ENCODE data around the gene CAMKK2. TPM values are rescaled to one million over a fixed set of nuclear protein-coding genes. Genes with fewer than 3 reads are reported as not detected.

Gene CAMKK2
- total and polyA plus RNA-seq, 9 of the 15 experiments (the other 6 are each of a cell fraction or from before 2014, with no cell fraction given) = 4.3 to 32.0 (median 18.2) TPM

GRCh38 chr12:121290410-121290809, 6.1 kb downstream of the CAMKK2 start:
- H3K9me3 ChIP-seq (replicated peaks; ENCODE audit: control insufficient read depth, insufficient read depth, low read depth, low read length) = no peaks in the 10 kb centered on the region
- TF ChIP-seq ZNF121 (CRISPR knock-in tag; conservative IDR thresholded peaks at IDR 0.05) = peak; percentile 76
- TF ChIP-seq ZFP36 (IDR thresholded peaks at IDR 0.05; ENCODE audit: low read depth, low read length, partially characterized antibody) = no peak
- in situ Hi-C loops (cut with MboI) (no loop called here), intact Hi-C loops (cut with micrococcal nuclease) (no loop called here)
- no peak for FAIRE-seq
- no peak overlapping the region for H3K4me3 ChIP-seq
- ChIA-PET POLR2A (interaction anchor here (0.9 kb wide), 1 partner anchor 11 kb away, joined by 3 read pairs; no protein-coding TSS in a partner anchor), CTCF (ENCODE audit: low intra/inter-chr PET ratio) (no interaction called here)
- no peaks in the 10 kb centered on the region for H3K27me3 ChIP-seq (ENCODE audit: control insufficient read depth in 2 of 2, insufficient read depth in 2 of 2, low read length in 2 of 2)
- no TSS peak for BruUV-seq (replicated peaks)
- H4K20me1 ChIP-seq (replicated peaks; ENCODE audit: control insufficient read depth, insufficient read depth, low read length) = peaks cover 10% of the 10 kb centered on the region; the same call in 1 of the 2 replicates
- no peak overlapping the region for H2AFZ ChIP-seq (ENCODE audit: low read depth, low read length)
- ATAC-seq = no peak
- WGBS (ENCODE audit: insufficient coverage, low coverage, missing lambda C conversion rate) = 98% methylated on average over 5 of the region's 5 CpGs
- no peak overlapping the region for H3K4me2 ChIP-seq (ENCODE audit: insufficient read depth, low read length)
- H3K4me1 ChIP-seq (replicated peaks in 1 of 2; ENCODE audit: control insufficient read depth in 2 of 2, insufficient read depth in 2 of 2, low read length in 2 of 2) = peaks cover 3 to 4% of the 10 kb centered on the region in 2 experiments; a peak in 4 of 5 replicates
- no peak for DNase-seq (ENCODE audit: extremely low read depth in 1 of 4, low spot score in 3 of 4)
- 0 out of 4 replicates have a peak overlapping the region, but pooled peaks of 1 of the 2 experiments have one; percentile 50 for H3K9ac ChIP-seq (ENCODE audit: insufficient read depth in 1 of 2, low read depth in 2 of 2, low read length in 2 of 2)
- H3K9me1 ChIP-seq (ENCODE audit: control insufficient read depth, insufficient read depth, low read length) = no peaks in the 10 kb centered on the region
- peaks cover 30% of the 10 kb centered on the region for H3K79me2 ChIP-seq (ENCODE audit: control insufficient read depth, insufficient read depth, low read length)
- peaks cover 27% of the 10 kb centered on the region; the same call in 2 of the 3 replicates for H3K36me3 ChIP-seq (ENCODE audit: control insufficient read depth, insufficient read depth, low read length)
- H3K27ac ChIP-seq (ENCODE audit: extremely low read depth, low read depth, low read length) = no peak overlapping the region

GRCh38 chr12:121289962-121290361, 6.5 kb downstream of the CAMKK2 start:
- Histone ChIP-seq H3K9ac (ENCODE audit: insufficient read depth in 1 of 2, low read depth in 2 of 2, low read length in 2 of 2) (no peak overlapping the region), H3K9me3 (replicated peaks; ENCODE audit: control insufficient read depth, insufficient read depth, low read depth, low read length) (no peaks in the 10 kb centered on the region), H3K9me1 (ENCODE audit: control insufficient read depth, insufficient read depth, low read length) (no peaks in the 10 kb centered on the region), H3K27me3 (ENCODE audit: control insufficient read depth in 2 of 2, insufficient read depth in 2 of 2, low read length in 2 of 2) (no peaks in the 10 kb centered on the region), H2AFZ (ENCODE audit: low read depth, low read length) (no peak overlapping the region), H3K27ac (ENCODE audit: extremely low read depth, low read depth, low read length) (no peak overlapping the region), H3K4me1 (replicated peaks in 1 of 2; ENCODE audit: control insufficient read depth in 2 of 2, insufficient read depth in 2 of 2, low read length in 2 of 2) (peaks cover under 1 to 4% of the 10 kb centered on the region in 2 experiments; a peak in 1 of 5 replicates), H3K36me3 (ENCODE audit: control insufficient read depth, insufficient read depth, low read length) (peaks cover 27% of the 10 kb centered on the region; the same call in 2 of the 3 replicates), H3K4me2 (ENCODE audit: insufficient read depth, low read length) (no peak overlapping the region), H3K79me2 (ENCODE audit: control insufficient read depth, insufficient read depth, low read length) (peaks cover 26% of the 10 kb centered on the region), H3K4me3 (no peak overlapping the region), H4K20me1 (replicated peaks; ENCODE audit: control insufficient read depth, insufficient read depth, low read length) (peaks cover 11% of the 10 kb centered on the region; the same call in 1 of the 2 replicates)
- CTCF ChIA-PET (ENCODE audit: low intra/inter-chr PET ratio) = no interaction called here
- FAIRE-seq = no peak
- BruUV-seq (replicated peaks) = no TSS peak
- DNase-seq (ENCODE audit: extremely low read depth in 1 of 4, low spot score in 3 of 4) = peak in 1 of 4 experiments; percentile 8
- WGBS (ENCODE audit: insufficient coverage, low coverage, missing lambda C conversion rate) = 96% methylated on average over 7 of the region's 7 CpGs
- intact Hi-C loops (cut with micrococcal nuclease) (no loop called here), in situ Hi-C loops (cut with MboI) (no loop called here)
- POLR2A ChIA-PET = interaction anchor here (0.9 kb wide), 1 partner anchor 11 kb away, joined by 3 read pairs; no protein-coding TSS in a partner anchor
- TF ChIP-seq SNIP1 (IDR thresholded peaks at IDR 0.05; ENCODE audit: low read depth) (no peak), SREBF1 (IDR thresholded peaks at IDR 0.05; ENCODE audit: borderline replicate concordance, low read depth, low read length) (no peak), RBM25 (IDR thresholded peaks at IDR 0.05; ENCODE audit: low read depth, low read length, severe bottlenecking) (peak; percentile 26), ZFX (CRISPR knock-in tag; IDR thresholded peaks at IDR 0.05) (no peak), CTCF (IDR thresholded peaks at IDR 0.05 in 2 of 3, conservative IDR thresholded peaks at IDR 0.05 in 1 of 3; ENCODE audit: insufficient read depth in 2 of 3, low read depth in 1 of 3, low read length in 3 of 3) (no peak), RNF219 (CRISPR knock-in tag; IDR thresholded peaks at IDR 0.05) (no peak)
- no peak for ATAC-seq

Measured in K562 (cell line).